ENCODE results near the gene CD300LB. TPM values are rescaled to one million over a fixed set of nuclear protein-coding genes. Genes with fewer than 3 reads are reported as not detected.
"Not testable (repeated sequence)": the region's sequence is repeated elsewhere in the genome, so short reads cannot be mapped to it uniquely, and the experiment has no call there.

Gene CD300LB
- total RNA-seq, 4 donors from 2014 or later = 0.41 TPM; not detected in 3

- H3K9me3 ChIP-seq = no peaks in the 10 kb centered on the region
- no peak for DNase-seq
- no peak overlapping the region for H3K4me3 ChIP-seq
- H3K36me3 ChIP-seq = no peaks in the 10 kb centered on the region
- TF ChIP-seq POLR2AphosphoS5 (IDR thresholded peaks at IDR 0.05) (no peak), CTCF (IDR thresholded peaks at IDR 0.05) (peak in 1 of 5 experiments; percentile 5), EP300 (IDR thresholded peaks at IDR 0.05; ENCODE audit: low read depth) (no peak), POLR2A (IDR thresholded peaks at IDR 0.05) (no peak)
- peaks cover 13% of the 10 kb centered on the region for H3K27me3 ChIP-seq
- H3K4me1 ChIP-seq = no peaks in the 10 kb centered on the region
- H3K27ac ChIP-seq = no peak overlapping the region
- intact Hi-C loops (cut with DNase I; ENCODE audit: low total_unique reads) = no loop called here
- 30 to 85% methylated on average over 3 of the region's 3 CpGs for WGBS, 2 donors (ENCODE audit: low coverage in 1 of 2)
- in situ Hi-C loops (cut with MboI; ENCODE audit: low pct_ligation_motif_present in 1 of 4, low pct_unique_long_range_greater_than_20kb in 1 of 4, low sequenced_read_pairs in 3 of 4) = no loop called here
Observed at GRCh38 chr17:74513987-74514631, 17.2 kb downstream of the CD300LB start.

GRCh38 chr17:74512624-74513091 is 18.6 kb downstream of the CD300LB start:
- Histone ChIP-seq H3K27me3 (peaks cover 13% of the 10 kb centered on the region), H3K4me1 (no peaks in the 10 kb centered on the region), H3K4me3 (no peak overlapping the region), H3K9me3 (no peaks in the 10 kb centered on the region), H3K27ac (peak overlapping the region in 1 of 4 donors; percentile 14), H3K36me3 (no peaks in the 10 kb centered on the region)
- no peak for DNase-seq
- intact Hi-C loops (cut with DNase I; ENCODE audit: low total_unique reads) (no loop called here), in situ Hi-C loops (cut with MboI; ENCODE audit: low pct_ligation_motif_present in 1 of 4, low pct_unique_long_range_greater_than_20kb in 1 of 4, low sequenced_read_pairs in 3 of 4) (no loop called here)
- TF ChIP-seq CTCF (IDR thresholded peaks at IDR 0.05) (no peak), POLR2AphosphoS5 (IDR thresholded peaks at IDR 0.05) (no peak), POLR2A (IDR thresholded peaks at IDR 0.05) (no peak), EP300 (IDR thresholded peaks at IDR 0.05; ENCODE audit: low read depth) (no peak)
- 75% methylated on average over 6 to 7 of the region's 7 CpGs for WGBS, 2 donors (ENCODE audit: low coverage in 1 of 2)

- no peak for TF ChIP-seq EP300 (IDR thresholded peaks at IDR 0.05; ENCODE audit: low read depth)
- no peak for TF ChIP-seq CTCF (IDR thresholded peaks at IDR 0.05)
- no peak for TF ChIP-seq POLR2AphosphoS5 (IDR thresholded peaks at IDR 0.05)
- TF ChIP-seq POLR2A (IDR thresholded peaks at IDR 0.05) = no peak
- Histone ChIP-seq H3K36me3 (no peaks in the 10 kb centered on the region), H3K27ac (peak overlapping the region in 1 of 4 donors; percentile 14), H3K4me1 (no peaks in the 10 kb centered on the region), H3K27me3 (peaks cover 13% of the 10 kb centered on the region), H3K9me3 (no peaks in the 10 kb centered on the region), H3K4me3 (no peak overlapping the region)
- DNase-seq = no peak
- intact Hi-C loops (cut with DNase I; ENCODE audit: low total_unique reads) (no loop called here), in situ Hi-C loops (cut with MboI; ENCODE audit: low pct_ligation_motif_present in 1 of 4, low pct_unique_long_range_greater_than_20kb in 1 of 4, low sequenced_read_pairs in 3 of 4) (no loop called here)
- WGBS, 2 donors (ENCODE audit: low coverage in 1 of 2) = 83 to 100% methylated on average over 1 to 2 of the region's 2 CpGs
Observed at GRCh38 chr17:74512036-74512435, 19.2 kb downstream of the CD300LB start.

GRCh38 chr17:74508156-74508555 is 23.1 kb downstream of the CD300LB start:
- no peak overlapping the region for H3K27ac ChIP-seq
- no peaks in the 10 kb centered on the region for H3K36me3 ChIP-seq
- in situ Hi-C loops (cut with MboI; ENCODE audit: low pct_ligation_motif_present in 1 of 4, low pct_unique_long_range_greater_than_20kb in 1 of 4, low sequenced_read_pairs in 3 of 4) = no loop called here
- H3K9me3 ChIP-seq = no peaks in the 10 kb centered on the region
- DNase-seq = no peak
- no peak for TF ChIP-seq EP300 (IDR thresholded peaks at IDR 0.05; ENCODE audit: low read depth)
- no peak for TF ChIP-seq POLR2AphosphoS5 (IDR thresholded peaks at IDR 0.05)
- no peak for TF ChIP-seq CTCF (IDR thresholded peaks at IDR 0.05)
- no peak for TF ChIP-seq POLR2A (IDR thresholded peaks at IDR 0.05)
- intact Hi-C loops (cut with DNase I; ENCODE audit: low total_unique reads) = no loop called here
- peaks cover 13% of the 10 kb centered on the region for H3K27me3 ChIP-seq
- H3K4me3 ChIP-seq = no peak overlapping the region
- no peaks in the 10 kb centered on the region for H3K4me1 ChIP-seq

- H3K4me1 ChIP-seq; intact Hi-C loops (cut with DNase I; ENCODE audit: low total_unique reads); H3K36me3 ChIP-seq; DNase-seq; H3K27me3 ChIP-seq; in situ Hi-C loops (cut with MboI; ENCODE audit: low pct_ligation_motif_present in 1 of 4, low pct_unique_long_range_greater_than_20kb in 1 of 4, low sequenced_read_pairs in 3 of 4); H3K4me3 ChIP-seq; H3K9me3 ChIP-seq; H3K27ac ChIP-seq: not testable (repeated sequence)
- 61 to 82% methylated on average over 4 to 5 of the region's 5 CpGs for WGBS, 2 donors (ENCODE audit: low coverage in 1 of 2)
Observed at GRCh38 chr17:74503949-74504348, 27.3 kb downstream of the CD300LB start.

Measured in transverse colon (tissue), 4 donors.